Smooth muscle cell of the brain vasculature (primary cell): ENCODE measurements around the gene YIPF7.

Source experiments
- DNase-seq: peaks from one replicate; pipeline ENCODE4 v3.0.0-alpha.2; 2012; ENCODE audit warnings: low read depth, low spot score

The YIPF7 gene

GRCh38 chr4:44651425-44651824 lies at the start of gene YIPF7:
YIPF7 (minus strand) TSS chr4:44651625; CDS start chr4:44650100, 1,525 bp downstream.
- no peak for DNase-seq

- no peak for DNase-seq
These were observed 49.6 kb upstream of the YIPF7 start for GRCh38 chr4:44701037-44701436.

- no peak for DNase-seq
These were observed 49.0 kb upstream of the YIPF7 start for GRCh38 chr4:44700427-44700826.

- no peak for DNase-seq
These were observed 33.2 kb upstream of the YIPF7 start for GRCh38 chr4:44684648-44685047.

- no peak for DNase-seq
These were observed 27.6 kb upstream of the YIPF7 start for GRCh38 chr4:44679060-44679459.

DNA sequence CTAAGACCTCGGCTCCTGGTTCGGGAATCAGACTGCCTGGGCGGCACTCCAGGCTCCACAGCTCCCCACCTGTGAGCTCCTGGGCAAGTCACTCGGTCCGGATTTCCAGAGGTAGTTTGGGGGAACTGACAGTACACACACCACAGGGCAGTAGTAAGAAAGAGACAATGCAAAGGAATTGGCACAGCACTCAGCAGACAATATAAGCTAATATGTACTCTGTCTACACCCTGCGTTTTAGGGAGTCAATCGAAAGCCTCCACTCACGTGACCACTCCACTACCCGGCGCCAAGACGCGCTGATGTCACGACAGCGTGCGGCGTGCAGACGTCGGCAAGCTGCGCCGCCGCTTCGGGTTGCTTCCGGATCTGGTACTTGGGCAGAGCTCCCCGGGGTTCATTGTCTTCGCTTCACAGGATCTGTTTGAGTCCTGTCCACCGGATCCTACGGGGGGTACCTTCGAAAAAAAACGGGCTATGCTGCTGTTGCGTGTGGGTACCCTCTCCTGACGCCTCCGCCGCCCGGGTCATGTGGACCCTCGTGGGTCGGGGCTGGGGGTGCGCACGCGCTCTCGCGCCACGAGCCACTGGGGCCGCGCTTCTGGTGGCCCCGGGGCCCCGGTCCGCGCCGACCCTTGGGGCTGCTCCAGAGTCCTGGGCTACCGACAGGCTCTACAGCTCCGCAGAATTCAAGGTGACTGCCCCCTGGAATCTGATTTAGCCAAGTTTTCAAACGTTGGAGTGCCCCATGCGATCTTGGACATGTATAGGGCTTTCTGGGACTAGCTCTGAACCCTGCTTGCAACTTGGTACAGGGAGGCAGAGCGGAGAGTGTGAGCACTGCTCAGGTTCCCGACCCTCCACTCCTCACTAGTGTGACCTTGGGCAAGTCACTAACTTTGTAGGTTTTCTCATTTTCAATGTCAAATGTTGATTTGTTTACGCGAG lies 26.9 kb upstream of the YIPF7 start, which contains the start of gene GUF1:
Gene GUF1 (plus strand): TSS at position 327 of the 948 bp plus-strand sequence. CDS start 203 bp downstream, at position 530.
- DNase-seq, result peak; percentile 82

DNA sequence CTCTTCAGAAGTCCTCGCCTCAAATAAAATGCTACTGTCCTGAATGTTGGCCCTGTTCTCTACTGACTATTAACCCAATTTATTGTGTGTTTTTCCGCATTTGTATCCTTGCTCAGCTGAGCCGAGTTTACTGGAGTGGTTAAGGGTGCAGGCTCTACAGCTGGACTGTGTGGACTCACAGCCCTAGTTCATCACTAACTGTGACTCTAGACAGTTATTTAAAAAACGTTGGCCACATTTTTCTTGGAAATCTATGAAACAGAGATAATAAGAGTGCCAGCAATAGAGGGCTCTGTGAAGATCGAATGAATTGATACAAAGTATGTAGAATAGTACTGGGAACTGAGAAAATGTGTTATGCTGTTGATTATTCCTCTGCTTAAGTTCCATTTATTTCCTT lies 23.9 kb upstream of the YIPF7 start:
- DNase-seq, result no peak

DNA sequence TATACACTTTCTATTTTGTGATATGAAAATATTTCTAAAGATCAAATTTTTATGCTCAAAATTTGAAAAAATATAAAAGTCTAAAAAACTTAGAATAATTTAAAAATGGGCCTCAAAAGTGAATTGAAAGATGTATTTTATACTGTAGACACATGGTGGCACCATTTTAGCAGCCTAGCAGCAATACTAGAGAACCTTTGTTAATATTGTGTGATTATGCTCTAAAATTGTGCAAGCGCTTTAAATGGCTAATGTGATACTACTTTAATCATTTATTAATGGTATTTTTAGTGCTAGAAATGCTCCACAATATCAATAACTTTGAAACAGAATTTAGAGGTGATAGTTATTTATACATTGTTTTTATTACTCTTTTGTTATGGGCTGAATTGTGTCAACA lies 23.0 kb upstream of the YIPF7 start:
- no peak for DNase-seq

DNA sequence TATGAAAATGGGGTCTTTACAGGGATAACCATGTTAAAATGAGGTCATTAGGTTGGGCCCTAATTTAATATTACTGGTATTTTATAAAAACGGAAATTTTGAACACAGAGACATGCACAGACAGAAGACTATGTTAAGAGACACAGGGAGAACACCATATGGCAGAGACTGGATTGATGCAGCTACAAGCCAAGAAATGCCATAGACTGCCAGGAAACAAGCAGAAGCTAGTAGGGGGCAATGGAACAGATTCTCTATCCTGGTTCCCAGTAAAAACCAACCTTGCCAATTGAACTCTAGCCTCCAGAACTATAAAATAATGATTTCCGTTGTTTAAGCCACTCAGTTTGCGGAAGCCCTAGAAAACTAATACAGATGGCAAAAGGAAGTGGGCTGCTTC lies 20.2 kb upstream of the YIPF7 start:
- DNase-seq, result no peak

DNA sequence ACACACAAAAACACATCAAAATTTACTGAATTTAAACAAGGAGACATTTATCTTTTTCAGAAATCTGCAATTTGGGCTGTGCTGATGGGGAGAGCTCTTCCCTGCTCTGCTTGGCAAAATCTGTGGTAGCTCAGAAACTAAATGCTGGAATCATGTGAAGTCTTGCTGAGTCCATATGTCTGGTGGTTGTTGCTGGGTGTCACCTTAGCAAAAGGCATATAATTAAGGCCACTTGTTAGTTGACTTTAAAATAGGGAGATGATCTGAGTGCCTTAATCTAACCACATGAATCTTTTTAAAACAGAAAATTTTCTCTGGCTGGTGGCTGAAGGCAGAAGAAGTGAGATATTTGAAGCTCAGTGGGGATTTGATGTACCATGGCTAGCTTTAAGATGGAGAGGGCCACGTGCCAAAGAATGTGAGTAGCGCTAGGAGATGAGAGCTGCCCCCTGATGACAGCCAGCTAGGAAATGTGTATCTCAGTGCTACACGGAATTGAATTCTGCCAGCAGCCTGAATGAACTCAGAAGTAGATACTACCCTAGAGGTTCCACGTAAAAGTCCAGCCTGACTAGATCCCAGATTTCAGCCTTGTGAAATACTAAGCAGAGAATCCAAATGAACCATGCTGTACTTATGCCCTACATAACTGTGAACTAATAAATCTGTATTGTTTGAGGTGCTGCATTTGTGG lies 19.2 kb upstream of the YIPF7 start:
- no peak for DNase-seq

DNA sequence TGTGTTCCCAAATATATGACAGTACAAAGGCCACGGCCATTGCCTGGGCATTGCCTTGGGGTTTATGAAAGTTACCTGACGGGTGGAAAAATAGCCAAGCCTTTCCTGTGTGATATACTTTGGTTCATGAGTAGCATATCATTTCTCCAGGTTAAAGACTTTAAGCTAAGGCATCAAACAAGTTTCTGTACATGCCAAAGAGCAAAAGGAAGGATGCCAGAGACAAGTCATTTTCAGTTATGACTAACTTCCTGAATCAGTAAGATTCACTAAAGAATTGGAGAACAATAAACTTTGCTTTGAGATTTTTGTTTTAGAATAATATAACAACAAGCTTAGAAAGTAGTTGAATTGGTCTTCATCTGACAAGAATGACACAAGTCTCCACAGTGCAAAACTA lies 17.1 kb upstream of the YIPF7 start:
- no peak for DNase-seq

DNA sequence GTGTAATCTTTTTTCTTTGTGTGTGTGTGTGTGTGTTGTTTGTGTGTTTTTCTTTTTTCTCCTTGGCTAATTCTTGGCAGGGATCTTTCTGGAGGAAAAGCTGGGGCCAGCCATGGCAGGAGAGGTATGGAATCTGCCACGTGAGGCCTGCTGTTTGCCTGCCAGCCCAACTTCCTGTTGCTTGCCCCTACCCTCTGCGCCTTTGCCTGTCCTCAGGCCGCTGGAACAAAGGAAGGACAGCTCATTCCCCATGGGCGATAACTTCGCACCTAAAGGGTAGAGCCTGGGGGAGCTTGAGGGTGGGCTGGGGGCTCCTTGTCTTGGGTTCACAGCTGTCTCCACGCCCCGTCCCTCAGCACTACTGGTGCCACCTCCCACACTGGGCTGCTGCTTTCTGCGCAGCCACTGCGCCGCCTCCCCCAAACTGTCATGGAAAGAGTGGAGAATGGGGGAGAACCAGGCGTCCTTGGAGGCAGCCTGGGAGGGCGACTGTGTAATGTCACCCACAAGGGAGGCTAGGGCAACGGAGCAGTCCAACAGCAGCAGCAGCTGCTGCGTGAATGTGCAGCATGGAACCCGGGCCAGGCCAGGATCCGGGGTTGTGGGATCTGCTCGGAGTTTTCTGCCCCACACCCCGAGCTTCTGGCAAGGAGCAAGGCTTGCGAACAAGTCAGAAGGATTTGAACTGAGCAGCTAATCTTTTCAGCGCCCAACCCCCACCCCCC lies 12.3 kb upstream of the YIPF7 start:
- DNase-seq, result no peak

DNA sequence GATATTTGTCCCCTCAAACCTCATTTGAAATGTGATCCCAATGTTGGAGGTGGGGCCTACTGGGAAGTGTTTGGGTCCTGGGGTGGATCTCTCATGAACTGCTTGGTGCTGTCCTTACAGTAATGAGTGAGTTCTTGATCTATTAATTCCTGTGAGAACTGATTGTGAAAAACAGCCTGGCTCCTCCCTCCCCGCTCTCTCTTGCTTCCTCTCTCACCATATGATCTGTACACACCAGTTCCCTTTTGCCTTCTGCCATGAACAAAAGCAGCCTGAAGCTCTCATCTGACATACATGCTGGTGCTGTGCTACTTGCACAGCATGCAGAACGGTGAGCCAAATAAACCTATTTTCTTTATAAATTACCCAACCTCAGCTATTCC lies 11.2 kb upstream of the YIPF7 start:
- DNase-seq, result no peak

- no peak for DNase-seq
These were observed 10.7 kb upstream of the YIPF7 start for GRCh38 chr4:44661940-44662622.

DNA sequence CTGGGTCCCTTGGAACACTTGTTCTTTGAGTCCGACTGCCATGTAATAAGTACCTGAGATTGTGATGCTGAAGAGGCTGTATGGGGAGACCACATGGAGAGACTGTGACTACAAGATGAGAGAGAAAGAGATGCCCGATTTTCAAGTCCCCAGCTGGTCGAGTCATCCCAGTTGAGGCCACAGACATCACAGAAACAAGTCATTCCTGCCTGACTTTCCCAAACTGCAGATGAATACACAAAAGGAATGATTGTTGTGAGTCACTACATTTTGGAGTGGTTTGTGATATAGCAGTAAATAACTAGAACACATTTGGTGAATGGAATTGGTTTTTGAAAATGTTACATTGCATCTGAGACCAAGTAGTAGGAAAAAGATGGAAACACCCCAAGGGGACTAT lies 9.0 kb upstream of the YIPF7 start:
- no peak for DNase-seq

DNA sequence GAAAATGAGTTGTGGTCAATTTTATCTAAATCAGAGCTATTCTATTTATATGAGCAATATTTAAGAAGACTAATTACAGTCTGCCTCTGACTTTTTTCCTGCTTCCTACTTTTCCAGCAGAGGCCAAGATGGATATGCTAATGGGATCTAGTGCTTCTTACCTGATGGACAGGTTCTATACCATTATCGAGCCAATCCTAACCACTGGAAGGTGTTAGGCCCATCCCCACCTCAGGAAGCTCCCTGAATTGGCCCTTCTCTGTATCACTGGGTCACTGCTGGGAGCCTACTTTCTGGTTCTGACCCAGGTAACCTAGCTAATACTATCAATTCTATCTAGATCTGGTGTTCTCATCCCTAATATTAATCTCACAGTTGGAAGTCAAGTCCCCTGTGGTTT lies 577 bp upstream of the YIPF7 start:
- no peak for DNase-seq

- DNase-seq, result no peak
These were observed 5.3 kb downstream of the YIPF7 start for GRCh38 chr4:44646151-44646550.

GRCh38 chr4:44638091-44638490 lies 13.3 kb downstream of the YIPF7 start:
- no peak for DNase-seq

DNA sequence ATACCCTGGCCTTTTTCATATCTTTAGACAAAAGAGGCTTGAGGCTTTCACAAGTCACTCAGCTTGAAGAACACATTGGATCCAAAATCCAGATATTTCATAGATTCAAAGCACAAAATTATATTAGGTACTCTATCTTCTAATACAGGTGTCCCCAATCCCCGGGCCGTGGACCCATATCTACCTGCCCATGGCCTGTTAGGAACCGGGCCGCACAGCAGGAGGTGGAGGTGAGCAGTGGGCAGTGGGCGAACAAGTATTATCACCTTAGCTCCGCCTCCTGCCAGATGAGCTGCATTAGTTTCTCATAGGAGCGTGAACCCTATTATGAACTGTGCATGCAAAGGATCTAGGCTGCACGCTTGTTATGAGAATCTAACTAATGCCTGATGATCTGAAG lies 18.7 kb downstream of the YIPF7 start:
- no peak for DNase-seq

GRCh38 chr4:44632089-44632488 lies 19.3 kb downstream of the YIPF7 start:
- DNase-seq, result no peak

DNA sequence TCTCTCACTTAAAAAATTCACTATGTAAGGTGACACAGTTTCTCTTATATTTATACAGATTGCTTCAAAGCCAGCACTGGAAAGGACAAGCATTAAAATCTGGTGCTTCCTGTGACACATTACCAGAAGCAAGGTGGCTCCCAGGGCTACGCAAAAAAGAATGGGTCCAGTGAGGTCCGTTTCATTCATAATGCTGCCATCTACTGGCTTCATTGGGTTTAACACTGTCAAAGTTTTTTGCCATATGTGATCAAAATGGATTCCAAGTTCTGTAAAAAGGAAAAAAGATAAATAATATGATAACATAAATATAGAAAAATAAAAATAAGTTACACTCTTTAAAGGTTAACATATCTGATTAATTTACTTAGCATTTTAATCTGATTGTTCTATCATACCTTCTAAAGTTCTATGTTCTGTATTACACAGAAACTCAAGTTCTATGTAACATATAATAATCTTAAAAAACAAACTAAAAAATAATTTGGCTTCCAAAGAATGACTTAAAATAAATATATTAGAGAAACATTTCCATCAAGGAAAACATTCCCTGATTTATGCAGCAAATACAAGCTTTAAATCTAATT lies 22.1 kb downstream of the YIPF7 start:
- DNase-seq, result no peak
